IMR-90 (cell line): ENCODE results near the gene WNT16. TPM values are rescaled to one million over a fixed set of nuclear protein-coding genes. Genes with fewer than 3 reads are reported as not detected.

Experiments
- ATAC-seq: fragments of 200-7000 bp; cut with Tn5 transposase; 2 replicates; pipeline ENCODE4 v1.9.1; 2020; ENCODE audit warnings: low read depth, mild to moderate bottlenecking, moderate library complexity
- BruUV-seq: library from RNA; stranded (reverse); fragments of 400-500 nt; replicated peaks from 2 replicates; lab custom pipeline; 2021; lab: Mats Ljungman, UMichigan
- CTCF ChIA-PET: fragments of 300-600 bp; formaldehyde crosslinking; extraction: SDS; loops from one replicate; lab custom pipeline; 2021; ENCODE audit warnings: antibody characterized with exemption; lab: Yijun Ruan, JAX
- POLR2A ChIA-PET: fragments of 300-600 bp; sonication (Branson Sonifier 250); formaldehyde crosslinking; loops from one replicate; lab custom pipeline; 2022; ENCODE audit warnings: antibody characterized with exemption; ENCODE audit not compliant: unreplicated experiment; lab: Charles Lee
- DNase-seq: peaks from one replicate; pipeline ENCODE4 v3.0.0; 2013
- H2AFZ ChIP-seq: replicated peaks from 2 replicates; pipeline ENCODE3; 2013; ENCODE audit warnings: low read length, mild to moderate bottlenecking; ENCODE audit not compliant: poor library complexity
- H2AK5ac ChIP-seq: 2 replicates; pipeline ENCODE4 v1.6.1; 2013; ENCODE audit warnings: low read depth, low read length, inconsistent platforms
- H2AK9ac ChIP-seq: replicated peaks from 2 replicates; pipeline ENCODE3; 2013; ENCODE audit warnings: mild to moderate bottlenecking, low read depth, low read length, moderate library complexity; ENCODE audit not compliant: poor library complexity
- H2BK120ac ChIP-seq: 2 replicates; pipeline ENCODE4 v1.6.1; 2013; ENCODE audit warnings: low read depth, low read length, inconsistent platforms
- H2BK15ac ChIP-seq: 3 replicates; pipeline ENCODE4 v1.6.1; 2013; ENCODE audit warnings: low read depth, low read length, inconsistent platforms
- H2BK20ac ChIP-seq: 2 replicates; pipeline ENCODE4 v1.6.1; 2013; ENCODE audit warnings: low read depth, mild to moderate bottlenecking, inconsistent platforms, low read length, moderate library complexity
- H2BK5ac ChIP-seq: 2 replicates; pipeline ENCODE4 v1.6.1; 2013; ENCODE audit warnings: mild to moderate bottlenecking, low read depth, low read length, inconsistent platforms; ENCODE audit not compliant: poor library complexity, severe bottlenecking
- H3K14ac ChIP-seq: replicated peaks from 2 replicates; pipeline ENCODE4 v1.6.1; 2013; ENCODE audit warnings: low read depth, low read length, inconsistent platforms
- H3K18ac ChIP-seq: 2 replicates; pipeline ENCODE4 v1.6.1; 2013; ENCODE audit warnings: low read depth, low read length, control low read depth
- H3K23ac ChIP-seq: 2 replicates; pipeline ENCODE4 v1.6.1; 2013; ENCODE audit warnings: low read depth, low read length, inconsistent platforms
- H3K27ac ChIP-seq: 2 replicates; pipeline ENCODE4 v1.5.1; 2013; ENCODE audit warnings: mild to moderate bottlenecking, control low read depth, low read length; ENCODE audit not compliant: insufficient read depth
- H3K27me3 ChIP-seq: 2 replicates; pipeline ENCODE4 v1.6.1; 2013; ENCODE audit warnings: low read length; ENCODE audit not compliant: control insufficient read depth, insufficient read depth
- H3K36me3 ChIP-seq: 2 replicates; pipeline ENCODE4 v1.6.1; 2013; ENCODE audit warnings: low read length, mixed read lengths; ENCODE audit not compliant: control insufficient read depth, insufficient read depth
- H3K4ac ChIP-seq: 2 replicates; pipeline ENCODE4 v1.6.1; 2013; ENCODE audit warnings: low read depth, low read length, inconsistent platforms
- H3K4me1 ChIP-seq: 2 replicates; pipeline ENCODE4 v1.6.1; 2013; ENCODE audit warnings: low read length, mixed read lengths; ENCODE audit not compliant: control insufficient read depth, insufficient read depth
- H3K4me2 ChIP-seq: 2 replicates; pipeline ENCODE4 v1.6.1; 2013; ENCODE audit warnings: low read depth, mild to moderate bottlenecking, control low read depth, low read length, moderate library complexity
- H3K4me3 ChIP-seq: 2 replicates; pipeline ENCODE4 v1.5.1; 2013; ENCODE audit warnings: low read depth, mild to moderate bottlenecking, control low read depth, low read length, moderate library complexity; ENCODE audit not compliant: insufficient read depth
- H3K56ac ChIP-seq: 2 replicates; pipeline ENCODE4 v1.6.1; 2013; ENCODE audit warnings: low read length, inconsistent platforms; ENCODE audit not compliant: insufficient read depth; ENCODE audit errors: extremely low read depth
- H3K79me1 ChIP-seq, 2 experiments: 2 replicates each; pipeline ENCODE4 v1.6.1; 2013; ENCODE audit warnings: low read length in 2 of 2, inconsistent platforms in 1 of 2, low read depth in 1 of 2
- H3K9ac ChIP-seq: 2 replicates; pipeline ENCODE4 v1.6.1; 2013; ENCODE audit warnings: low read depth, low read length, control low read depth
- H3K9me1 ChIP-seq: 2 replicates; pipeline ENCODE4 v1.6.1; 2013; ENCODE audit warnings: low read length, inconsistent platforms; ENCODE audit not compliant: insufficient read depth
- H3K9me3 ChIP-seq: 2 replicates; pipeline ENCODE4 v1.6.1; 2013; ENCODE audit warnings: low read length; ENCODE audit not compliant: control insufficient read depth, insufficient read depth
- H4K20me1 ChIP-seq: 2 replicates; pipeline ENCODE4 v1.6.1; 2013; ENCODE audit warnings: low read length, inconsistent platforms; ENCODE audit not compliant: insufficient read depth
- H4K5ac ChIP-seq: 2 replicates; pipeline ENCODE4 v1.6.1; 2013; ENCODE audit warnings: mild to moderate bottlenecking, low read depth, low read length, control low read depth
- H4K8ac ChIP-seq, 2 experiments: 2 replicates each; pipeline ENCODE4 v1.6.1; 2013; ENCODE audit warnings: low read depth in 2 of 2, low read length in 2 of 2, control low read depth in 1 of 2, inconsistent platforms in 1 of 2
- H4K91ac ChIP-seq: 2 replicates; pipeline ENCODE4 v1.6.1; 2013; ENCODE audit warnings: low read depth, low read length, inconsistent platforms; ENCODE audit not compliant: insufficient read depth
- BHLHE40 ChIP-seq: fragments of 150-350 bp; IDR thresholded peaks from 2 replicates; pipeline ENCODE4 v1.6.1; 2016; ENCODE audit warnings: mild to moderate bottlenecking, low read depth, low read length
- FOS ChIP-seq: fragments of 150-350 bp; IDR thresholded peaks from 2 replicates; pipeline ENCODE4 v1.6.1; 2016; ENCODE audit warnings: low read depth, low read length
- NFE2L2 ChIP-seq: fragments of 150-350 bp; IDR thresholded peaks from 2 replicates; pipeline ENCODE4 v1.6.1; 2016; ENCODE audit warnings: low read depth, mild to moderate bottlenecking, low read length
- RAD21 ChIP-seq: IDR thresholded peaks from 2 replicates; pipeline ENCODE4 v1.6.1; 2012; ENCODE audit warnings: low read length, improper control_type of control experiment
- SMC3 ChIP-seq: fragments of 150-350 bp; IDR thresholded peaks from 2 replicates; pipeline ENCODE4 v1.6.1; 2016; ENCODE audit warnings: low read depth, mild to moderate bottlenecking, antibody characterized with exemption, low read length, moderate library complexity
- WGBS, 2 experiments: methylation state at CpG; one replicate each; pipeline versions ENCODE4 v1.1.5 to v1.1.7; 2013; ENCODE audit warnings: missing lambda C conversion rate in 2 of 2; ENCODE audit not compliant: insufficient read length in 1 of 2; ENCODE audit errors: extremely low coverage in 2 of 2; 5-methylcytosine and 5-hydroxymethylcytosine counted together
- dilution Hi-C: fragments of 300-500 bp; cut with HindIII; formaldehyde crosslinking; loops from one replicate; pipeline ENCODE4 v1.14.3; 2018; ENCODE audit warnings: low sequenced_read_pairs; ENCODE audit not compliant: unreplicated experiment
- in situ Hi-C: fragments of 300-500 bp; cut with MboI; formaldehyde crosslinking; loops from 3 replicates; pipeline ENCODE4 v1.14.3; 2019; ENCODE audit warnings: low sequenced_read_pairs, inconsistent platforms, mixed read lengths
- intact Hi-C: fragments of 100-400 bp; cut with micrococcal nuclease; formaldehyde crosslinking; loops from 2 replicates; pipeline ENCODE4 v1.10.0; 2022
- polyA plus RNA-seq, 3 experiments: library from polyadenylated mRNA; depleted of rRNA; stranded (reverse); fragments of >200 nt; gene quantifications; 2 replicates each; pipeline ENCODE4 v1.2.3, GENCODE V29; 2012; ENCODE audit warnings: low replicate concordance in 1 of 3
- total RNA-seq: library from RNA; depleted of rRNA; stranded (reverse); fragments of >200 nt; gene quantifications from 2 replicates; pipeline ENCODE4 v1.2.3, GENCODE V29; 2012

The WNT16 gene
- total and polyA plus RNA-seq, 2 of the 4 experiments (the other 2 are of a cell fraction): 0.68 to 1.1 TPM

GRCh38 chr7:121331048-121331447 is 2.2 kb downstream of the WNT16 start:
- Histone ChIP-seq H3K18ac (no peak overlapping the region), H2AK5ac (no peak overlapping the region), H3K9ac (no peak overlapping the region), H2BK5ac (no peak overlapping the region), H2BK15ac (no peak overlapping the region), H3K4me2 (no peak overlapping the region), H2AFZ (no peak overlapping the region), H3K36me3 (no peaks in the 10 kb centered on the region), H3K9me1 (no peaks in the 10 kb centered on the region), H4K20me1 (no peaks in the 10 kb centered on the region), H2BK20ac (no peak overlapping the region), H3K27ac (no peak overlapping the region), H3K14ac (no peak overlapping the region), H4K8ac (no peak overlapping the region), H3K4ac (no peak overlapping the region), H3K23ac (no peak overlapping the region), H3K79me1 (peaks cover 0 to 6% of the 10 kb centered on the region in 2 experiments; a peak in 1 of 4 replicates), H2BK120ac (no peak overlapping the region), H3K27me3 (peaks cover 21% of the 10 kb centered on the region), H2AK9ac (no peak overlapping the region), H3K4me3 (no peak overlapping the region), H4K5ac (no peak overlapping the region), H3K56ac (no peak overlapping the region), H4K91ac (no peak overlapping the region), H3K9me3 (no peaks in the 10 kb centered on the region), H3K4me1 (no peaks in the 10 kb centered on the region)
- in situ Hi-C loops: loop anchor here (25.0 kb wide), 2 partner anchors 194 to 344 kb away; partner anchors contain the start of gene CPED1
- ATAC-seq (no peak), DNase-seq (no peak)
- dilution Hi-C loops: no loop called here
- WGBS, 2 experiments: no CpG with 5 or more reads among the region's 4 CpGs
- no peak for TF ChIP-seq BHLHE40
- TF ChIP-seq FOS: no peak
- no peak for TF ChIP-seq SMC3
- no peak for TF ChIP-seq NFE2L2
- no peak for TF ChIP-seq RAD21
- CTCF ChIA-PET: interaction anchor here (0.9 to 1.9 kb wide), 2 partner anchors 30 to 323 kb away, joined by 3 to 6 read pairs; no protein-coding TSS in a partner anchor
- no TSS peak for BruUV-seq
- intact Hi-C loops: loop anchor here (10.0 kb wide), 1 partner anchor 526 kb away; no protein-coding TSS in a partner anchor
- POLR2A ChIA-PET: interaction anchor here (0.7 kb wide), 2 partner anchors 26 to 118 kb away, joined by 14 to 27 read pairs; no protein-coding TSS in a partner anchor
